Gastroesophageal sphincter (tissue), 3 donors: ENCODE data around the gene IL9R.

Experiments
- CTCF ChIP-seq, 4 experiments: fragments of 200-600 bp in 2 of 4; fragments of 450-650 bp in 2 of 4; sonication (generic) in 1 of 4; IDR thresholded peaks; one replicate each; pipeline ENCODE4 v1.5.1; 2017 to 2019; ENCODE audit warnings: antibody characterized with exemption in 4 of 4, mild to moderate bottlenecking in 2 of 4, moderate library complexity in 2 of 4
- EP300 ChIP-seq: sonication (generic); formaldehyde crosslinking; IDR thresholded peaks from one replicate; pipeline ENCODE4 v1.6.1; 2017; ENCODE audit warnings: antibody characterized with exemption, mild to moderate bottlenecking
- POLR2A ChIP-seq, 2 donors: fragments of 450-650 bp; IDR thresholded peaks; one replicate each; pipeline ENCODE4 v1.6.1; 2017; ENCODE audit warnings: antibody characterized with exemption in 2 of 2, mild to moderate bottlenecking in 2 of 2, moderate library complexity in 1 of 2

- TF ChIP-seq CTCF (IDR thresholded peaks at IDR 0.05) (no peak), POLR2A (IDR thresholded peaks at IDR 0.05) (no peak), EP300 (no peak)
These were observed 46.2 kb upstream of the IL9R start for GRCh38 chrX:155951237-155951789.
